GM13976 (cell line): ENCODE measurements around the gene MPZL3.

Experiments used
- DNase-seq: peaks from one replicate; pipeline ENCODE4 v3.0.0; 2012; ENCODE audit warnings: low spot score
- in situ Hi-C: fragments of 300-500 bp; cut with MboI; formaldehyde crosslinking; loops from one replicate; pipeline ENCODE4 v1.12.0; 2022; ENCODE audit warnings: low sequenced_read_pairs, mixed read lengths, inconsistent platforms; ENCODE audit not compliant: unreplicated experiment
- TF ChIP-seq, protein P1 (sequence below): IDR thresholded peaks from 2 replicates; pipeline ENCODE4 v1.5.1; 2012; ENCODE audit warnings: borderline replicate concordance, mild to moderate bottlenecking; ENCODE audit not compliant: insufficient read depth; ENCODE audit errors: extremely low read depth, missing control alignments, control extremely low read depth

MPZL3 gene

GRCh38 chr11:118272001-118272400 is 19.8 kb upstream of the MPZL3 start:
- DNase-seq, result no peak
- in situ Hi-C loops, result no loop called here
- TF ChIP-seq, protein P1, sequence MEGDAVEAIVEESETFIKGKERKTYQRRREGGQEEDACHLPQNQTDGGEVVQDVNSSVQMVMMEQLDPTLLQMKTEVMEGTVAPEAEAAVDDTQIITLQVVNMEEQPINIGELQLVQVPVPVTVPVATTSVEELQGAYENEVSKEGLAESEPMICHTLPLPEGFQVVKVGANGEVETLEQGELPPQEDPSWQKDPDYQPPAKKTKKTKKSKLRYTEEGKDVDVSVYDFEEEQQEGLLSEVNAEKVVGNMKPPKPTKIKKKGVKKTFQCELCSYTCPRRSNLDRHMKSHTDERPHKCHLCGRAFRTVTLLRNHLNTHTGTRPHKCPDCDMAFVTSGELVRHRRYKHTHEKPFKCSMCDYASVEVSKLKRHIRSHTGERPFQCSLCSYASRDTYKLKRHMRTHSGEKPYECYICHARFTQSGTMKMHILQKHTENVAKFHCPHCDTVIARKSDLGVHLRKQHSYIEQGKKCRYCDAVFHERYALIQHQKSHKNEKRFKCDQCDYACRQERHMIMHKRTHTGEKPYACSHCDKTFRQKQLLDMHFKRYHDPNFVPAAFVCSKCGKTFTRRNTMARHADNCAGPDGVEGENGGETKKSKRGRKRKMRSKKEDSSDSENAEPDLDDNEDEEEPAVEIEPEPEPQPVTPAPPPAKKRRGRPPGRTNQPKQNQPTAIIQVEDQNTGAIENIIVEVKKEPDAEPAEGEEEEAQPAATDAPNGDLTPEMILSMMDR, result no peak

- no peak for DNase-seq
- TF ChIP-seq, protein P1, result no peak
- in situ Hi-C loops, result no loop called here
Measured at GRCh38 chr11:118267486-118267885, 15.3 kb upstream of the MPZL3 start.

DNA sequence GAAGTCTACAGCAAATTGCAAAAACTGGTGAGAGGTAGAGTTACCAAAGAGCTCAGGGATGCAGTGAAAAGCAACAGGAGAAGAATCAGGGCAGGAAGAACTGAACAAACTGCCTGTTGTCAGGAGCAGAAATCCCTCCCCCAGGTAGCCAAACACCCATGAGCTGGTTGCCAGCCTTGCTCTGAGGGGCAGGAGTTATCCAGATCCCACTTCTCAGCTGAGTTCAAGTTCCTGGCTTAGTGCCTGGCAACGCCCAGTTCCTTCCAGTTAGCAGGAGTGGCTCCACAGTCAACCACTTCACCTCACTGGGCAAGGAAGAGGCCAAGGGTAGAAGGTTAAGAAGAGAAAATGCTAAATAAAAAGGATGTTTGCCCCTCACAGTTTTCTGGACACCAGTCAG is 13.8 kb upstream of the MPZL3 start:
- TF ChIP-seq, protein P1, result no peak
- DNase-seq, result no peak
- in situ Hi-C loops, result no loop called here

GRCh38 chr11:118264569-118265465 is 12.7 kb upstream of the MPZL3 start:
- no peak for DNase-seq
- in situ Hi-C loops, result no loop called here
- TF ChIP-seq, protein P1, result no peak

DNA sequence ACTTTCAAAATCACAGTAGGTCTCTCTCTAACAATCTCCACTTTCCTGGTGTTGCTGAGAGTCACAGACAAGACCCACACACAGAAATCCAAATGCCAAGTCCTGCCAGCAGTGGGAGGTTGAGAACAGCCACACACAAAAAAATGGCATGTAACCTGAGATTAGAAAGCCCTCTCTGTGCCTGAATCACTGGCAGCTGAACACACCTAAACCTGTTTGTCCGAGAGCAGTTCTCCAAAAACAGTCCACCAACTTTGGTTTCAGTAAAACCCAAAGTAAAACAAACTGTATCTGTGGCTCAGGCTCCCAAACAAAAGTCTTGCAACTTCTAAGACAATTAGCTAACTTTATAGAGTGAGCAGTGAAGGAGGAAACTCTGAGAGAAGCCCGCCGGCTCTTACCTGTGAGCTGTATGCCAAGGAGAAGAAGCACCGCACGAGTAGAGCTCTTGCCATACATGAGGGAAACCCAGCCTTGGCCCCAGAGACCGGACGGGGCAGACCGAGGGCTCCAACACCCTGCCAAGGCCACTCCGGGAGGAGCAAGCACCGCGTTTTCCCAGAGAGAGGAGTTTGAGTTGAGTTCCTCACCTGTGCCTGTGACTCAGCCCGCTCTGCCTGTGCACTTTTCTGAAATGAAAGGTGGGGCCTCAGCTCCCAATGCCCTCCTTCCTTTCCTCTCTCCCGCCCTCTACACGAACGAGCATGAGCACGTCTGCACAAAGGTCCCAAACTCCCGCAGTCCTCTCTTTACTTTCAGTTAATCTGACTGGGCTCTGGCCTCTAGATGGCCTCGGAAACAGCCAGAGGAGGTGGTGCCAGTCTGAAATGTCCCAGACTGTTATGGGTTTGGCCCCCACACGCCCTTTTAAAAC is 11.8 kb upstream of the MPZL3 start, which contains the start of gene MPZL2:
TSS of gene MPZL2 (minus strand) at position 603 of the 874 bp plus-strand sequence. CDS start at position 459, 144 bp downstream.
- in situ Hi-C loops, result no loop called here
- TF ChIP-seq, protein P1, result no peak
- no peak for DNase-seq

DNA sequence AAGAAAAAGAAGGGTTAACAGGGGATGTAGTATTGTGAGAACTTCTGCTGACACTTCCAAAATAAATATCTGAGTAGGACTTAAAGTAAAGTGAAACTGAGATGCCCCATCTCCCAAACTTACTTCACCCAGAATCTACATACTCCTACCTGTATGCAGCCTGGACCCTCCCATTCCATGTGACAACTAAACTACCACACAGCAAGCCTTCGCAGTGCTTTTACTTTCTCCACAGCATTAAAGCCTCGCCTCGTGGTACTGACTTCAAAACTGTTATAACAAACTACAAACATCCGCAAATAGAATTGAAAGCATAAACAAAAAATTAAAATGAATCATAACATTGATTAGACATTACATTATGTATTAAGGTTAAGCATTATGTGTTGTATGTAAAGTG is 10.9 kb upstream of the MPZL3 start:
- no peak for DNase-seq
- in situ Hi-C loops, result no loop called here
- TF ChIP-seq, protein P1, result no peak
